Measurements from ENCODE around the gene SLC66A3. TPM values are rescaled to one million over a fixed set of nuclear protein-coding genes. Genes with fewer than 3 reads are reported as not detected.
A peak's percentile ranks its signal among the peaks of the same experiment; 100 is the strongest.

Gene SLC66A3
- total RNA-seq, 1 experiment from 2014 or later = 19.2 TPM

GRCh38 chr2:11186145-11186544 lies 30.9 kb downstream of the SLC66A3 start:
- Histone ChIP-seq H2AFZ (ENCODE audit: low read length) (no peak overlapping the region), H3K9me3 (ENCODE audit: low read length) (no peaks in the 10 kb centered on the region), H3K4me2 (ENCODE audit: low read length) (no peak overlapping the region), H3K36me3 (ENCODE audit: low read depth, low read length) (peaks cover 22% of the 10 kb centered on the region), H3K4me3 (ENCODE audit: low read length) (no peak overlapping the region), H3F3A (ENCODE audit: low read length, unreplicated experiment) (no peaks in the 10 kb centered on the region), H3K27ac (ENCODE audit: low read length) (no peak overlapping the region), H4K20me1 (ENCODE audit: low read length) (no peaks in the 10 kb centered on the region; the same call in 1 of the 2 replicates), H3K79me2 (ENCODE audit: low read length) (no peaks in the 10 kb centered on the region), H3K9ac (ENCODE audit: low read length) (no peak overlapping the region), H3K4me1 (ENCODE audit: insufficient read depth, low read length) (peaks cover 7% of the 10 kb centered on the region; the same call in 1 of the 2 replicates), H3K9me2 (replicated peaks; ENCODE audit: low read length) (no peaks in the 10 kb centered on the region), H3K27me3 (ENCODE audit: low read length) (no peaks in the 10 kb centered on the region)
- DNase-seq = no peak
- intact Hi-C loops (cut with micrococcal nuclease) = no loop called here
- ATAC-seq = no peak
- no peak for TF ChIP-seq EZH2 (IDR thresholded peaks at IDR 0.05; ENCODE audit: low read length, unreplicated experiment)
- TF ChIP-seq CTCF (conservative IDR thresholded peaks at IDR 0.05; ENCODE audit: low read depth, low read length) = no peak
- no peak for TF ChIP-seq EZH2phosphoT487 (IDR thresholded peaks at IDR 0.05; ENCODE audit: borderline replicate concordance, low read length)
- ChIA-PET CTCF (no interaction called here), POLR2A (ENCODE audit: unreplicated experiment) (no interaction called here)
- BruUV-seq (replicated peaks) = no TSS peak

GRCh38 chr2:11187083-11187619 lies 31.9 kb downstream of the SLC66A3 start:
- Histone ChIP-seq H4K20me1 (ENCODE audit: low read length) (no peaks in the 10 kb centered on the region; the same call in 1 of the 2 replicates), H3K79me2 (ENCODE audit: low read length) (no peaks in the 10 kb centered on the region), H3K27ac (ENCODE audit: low read length) (no peak overlapping the region), H3F3A (ENCODE audit: low read length, unreplicated experiment) (no peaks in the 10 kb centered on the region), H3K9ac (ENCODE audit: low read length) (no peak overlapping the region), H3K9me3 (ENCODE audit: low read length) (no peaks in the 10 kb centered on the region), H3K4me2 (ENCODE audit: low read length) (no peak overlapping the region), H3K4me1 (ENCODE audit: insufficient read depth, low read length) (peaks cover 7% of the 10 kb centered on the region; the same call in 1 of the 2 replicates), H3K9me2 (replicated peaks; ENCODE audit: low read length) (no peaks in the 10 kb centered on the region), H2AFZ (ENCODE audit: low read length) (no peak overlapping the region), H3K36me3 (ENCODE audit: low read depth, low read length) (peaks cover 29% of the 10 kb centered on the region), H3K4me3 (ENCODE audit: low read length) (no peak overlapping the region), H3K27me3 (ENCODE audit: low read length) (no peaks in the 10 kb centered on the region)
- no TSS peak for BruUV-seq (replicated peaks)
- CTCF ChIA-PET = no interaction called here
- POLR2A ChIA-PET (ENCODE audit: unreplicated experiment) = interaction anchor here (0.6 kb wide), 1 partner anchor 139 kb away, joined by 3 read pairs; no protein-coding TSS in a partner anchor
- intact Hi-C loops (cut with micrococcal nuclease) = no loop called here
- ATAC-seq = peak; percentile 57
- no peak for TF ChIP-seq CTCF (conservative IDR thresholded peaks at IDR 0.05; ENCODE audit: low read depth, low read length)
- TF ChIP-seq EZH2phosphoT487 (IDR thresholded peaks at IDR 0.05; ENCODE audit: borderline replicate concordance, low read length) = no peak
- no peak for TF ChIP-seq EZH2 (IDR thresholded peaks at IDR 0.05; ENCODE audit: low read length, unreplicated experiment)
- DNase-seq = peak; percentile 52

GRCh38 chr2:11187731-11188130 lies 32.5 kb downstream of the SLC66A3 start:
- Histone ChIP-seq H4K20me1 (ENCODE audit: low read length) (no peaks in the 10 kb centered on the region; the same call in 1 of the 2 replicates), H3K79me2 (ENCODE audit: low read length) (no peaks in the 10 kb centered on the region), H3K36me3 (ENCODE audit: low read depth, low read length) (peaks cover 33% of the 10 kb centered on the region), H3K9me2 (replicated peaks; ENCODE audit: low read length) (no peaks in the 10 kb centered on the region), H3K9me3 (ENCODE audit: low read length) (no peaks in the 10 kb centered on the region), H3F3A (ENCODE audit: low read length, unreplicated experiment) (no peaks in the 10 kb centered on the region), H3K4me1 (ENCODE audit: insufficient read depth, low read length) (peaks cover 7% of the 10 kb centered on the region; the same call in 1 of the 2 replicates), H3K27me3 (ENCODE audit: low read length) (no peaks in the 10 kb centered on the region), H3K27ac (ENCODE audit: low read length) (no peak overlapping the region), H3K4me3 (ENCODE audit: low read length) (no peak overlapping the region), H3K9ac (ENCODE audit: low read length) (no peak overlapping the region), H3K4me2 (ENCODE audit: low read length) (no peak overlapping the region), H2AFZ (ENCODE audit: low read length) (no peak overlapping the region)
- ATAC-seq = no peak
- no peak for TF ChIP-seq CTCF (conservative IDR thresholded peaks at IDR 0.05; ENCODE audit: low read depth, low read length)
- no peak for DNase-seq
- ChIA-PET CTCF (no interaction called here), POLR2A (ENCODE audit: unreplicated experiment) (no interaction called here)
- intact Hi-C loops (cut with micrococcal nuclease) = no loop called here
- no TSS peak for BruUV-seq (replicated peaks)
